Motor neuron (in vitro differentiated cells): ENCODE data around the gene DNAAF1. TPM values are rescaled to one million over a fixed set of nuclear protein-coding genes. Genes with fewer than 3 reads are reported as not detected.

Experiments
- ATAC-seq, 8 experiments: fragments of 200-7000 bp; cut with Tn5 transposase; replicated peaks in 6 of 8; 2 replicates each; pipeline ENCODE4 v1.8.0; 2021; ENCODE audit warnings: mild to moderate bottlenecking in 8 of 8, moderate library complexity in 8 of 8
- H3K27ac ChIP-seq, 2 donors: fragments of 250-450 bp; sonication (Bioruptor Pico); 2 replicates each; pipeline ENCODE4 v1.9.0; 2021; ENCODE audit warnings: antibody characterized with exemption in 2 of 2, mild to moderate bottlenecking in 2 of 2, moderate library complexity in 1 of 2
- H3K4me1 ChIP-seq, 2 donors: fragments of 250-450 bp; sonication (Bioruptor Pico); replicated peaks in 1 of 2; 2 replicates each; pipeline ENCODE4 v1.6.1; 2021; ENCODE audit warnings: antibody characterized with exemption in 2 of 2, mild to moderate bottlenecking in 2 of 2, moderate library complexity in 1 of 2
- H3K4me3 ChIP-seq, 5 donors: fragments of 250-450 bp; sonication (Bioruptor Pico); 2 replicates each; pipeline ENCODE4 v1.9.0; 2021; ENCODE audit warnings: antibody characterized with exemption in 5 of 5, mild to moderate bottlenecking in 5 of 5, moderate library complexity in 4 of 5
- WGBS, 10 experiments: fragments of 450-650 bp; shearing (Covaris generic); methylation state at CpG; one replicate each; pipeline ENCODE4 v1.0.0; 2022; 5-methylcytosine and 5-hydroxymethylcytosine counted together
- in situ Hi-C, 9 experiments: fragments of 400-800 bp; cut with MboI; loops; one replicate each; pipeline ENCODE4 v1.15.0; 2021; ENCODE audit warnings: low sequenced_read_pairs in 9 of 9, low pct_unique_long_range_greater_than_20kb in 2 of 9; ENCODE audit not compliant: unreplicated experiment in 9 of 9
- total RNA-seq, 8 experiments: library from RNA; unstranded; fragments of 300-600 nt; gene quantifications; 2 replicates each; pipeline versions ENCODE4 v1.2.3 to v1.2.4, GENCODE V29; 2022

DNAAF1 gene
- total RNA-seq, 8 experiments from 2014 or later = 0.36 to 17.7 (median 1.2) TPM

DNA sequence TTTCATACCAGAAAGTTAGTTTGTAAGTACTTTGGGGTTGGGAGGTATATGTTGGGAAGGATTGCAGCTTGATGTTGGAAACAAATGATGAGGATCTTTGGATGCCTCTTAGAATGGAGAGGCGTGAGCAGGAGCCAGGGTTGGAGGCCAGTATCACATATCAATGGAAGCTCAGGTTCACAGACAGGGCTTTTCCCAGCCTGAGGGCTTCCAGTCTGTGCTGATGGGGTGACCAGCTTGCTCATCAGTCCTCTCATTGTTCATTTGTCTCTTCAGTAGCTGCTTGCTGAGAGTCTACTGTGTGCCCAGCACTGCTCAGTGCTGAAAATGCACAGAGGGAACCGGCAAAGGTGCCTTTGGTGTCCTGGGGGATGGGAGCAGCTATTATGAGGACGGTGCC lies 5.8 kb downstream of the DNAAF1 start:
- ATAC-seq = peak in 2 of 8 experiments; percentile 20 to 45
- Histone ChIP-seq H3K27ac (no peak overlapping the region), H3K4me3 (no peak overlapping the region), H3K4me1 (no peaks in the 10 kb centered on the region)
- WGBS, 10 experiments = 17 to 100% (median 57%) methylated on average over 1 to 2 of the region's 3 CpGs; no CpG with 5 or more reads in 5 of the 10 experiments
- in situ Hi-C loops = no loop called here

DNA sequence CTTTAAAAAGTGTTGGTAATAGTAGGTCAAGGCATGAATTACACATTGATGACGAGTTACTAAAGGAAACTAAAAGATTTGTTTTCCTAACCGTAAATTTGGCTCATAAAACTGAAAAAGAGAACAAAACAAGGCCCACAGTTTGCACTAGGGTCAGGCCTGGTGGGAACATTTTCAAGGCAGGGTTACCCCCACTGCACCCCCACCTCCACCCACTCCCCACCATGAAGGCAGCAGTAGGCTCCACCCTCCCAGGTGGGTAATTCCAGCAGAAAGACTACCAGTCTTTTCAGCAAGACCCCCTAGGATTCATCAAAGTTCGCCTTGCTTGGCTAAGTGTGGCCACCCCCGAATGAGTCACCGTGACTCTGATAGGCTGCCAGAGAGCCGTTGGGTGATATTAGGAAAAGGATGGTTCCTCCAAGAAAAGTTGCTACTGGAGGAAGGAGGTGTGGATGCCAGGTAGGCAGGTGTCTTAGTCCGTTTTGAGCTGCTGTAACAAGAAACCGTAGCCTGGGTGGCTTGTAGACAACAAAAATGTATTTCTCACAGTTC lies 8.6 kb downstream of the DNAAF1 start:
- ATAC-seq = no peak
- in situ Hi-C loops = no loop called here
- Histone ChIP-seq H3K4me1 (no peaks in the 10 kb centered on the region), H3K27ac (no peak overlapping the region), H3K4me3 (no peak overlapping the region)
- 35 to 100% (median 75%) methylated on average over 1 to 7 of the region's 8 CpGs for WGBS, 10 experiments

DNA sequence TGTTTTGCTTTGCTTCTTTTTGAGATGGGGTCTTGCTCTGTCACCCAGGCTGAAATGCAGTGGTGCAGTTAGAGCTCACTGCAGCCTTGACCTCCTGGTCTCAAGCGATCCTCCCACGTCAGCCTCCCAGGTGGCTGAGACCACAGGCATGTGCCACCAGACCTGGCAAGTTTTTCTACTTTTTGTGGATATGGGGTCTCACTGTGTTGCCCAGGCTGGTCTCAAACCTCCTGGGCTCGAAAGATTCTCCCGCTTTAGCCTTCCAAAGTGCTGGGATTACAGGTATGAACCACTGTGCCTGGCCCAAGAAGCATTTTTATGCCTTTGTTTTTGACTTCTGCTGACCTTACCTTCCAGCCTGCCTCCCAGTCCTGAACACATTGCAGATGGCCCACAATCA lies 10.1 kb downstream of the DNAAF1 start:
- H3K27ac ChIP-seq = no peak overlapping the region
- in situ Hi-C loops = no loop called here
- H3K4me3 ChIP-seq = no peak overlapping the region
- H3K4me1 ChIP-seq = no peaks in the 10 kb centered on the region
- 58 to 100% (median 83%) methylated on average over 1 to 4 of the region's 4 CpGs; no CpG with 5 or more reads in 4 of the 10 experiments for WGBS, 10 experiments
- ATAC-seq = no peak

DNA sequence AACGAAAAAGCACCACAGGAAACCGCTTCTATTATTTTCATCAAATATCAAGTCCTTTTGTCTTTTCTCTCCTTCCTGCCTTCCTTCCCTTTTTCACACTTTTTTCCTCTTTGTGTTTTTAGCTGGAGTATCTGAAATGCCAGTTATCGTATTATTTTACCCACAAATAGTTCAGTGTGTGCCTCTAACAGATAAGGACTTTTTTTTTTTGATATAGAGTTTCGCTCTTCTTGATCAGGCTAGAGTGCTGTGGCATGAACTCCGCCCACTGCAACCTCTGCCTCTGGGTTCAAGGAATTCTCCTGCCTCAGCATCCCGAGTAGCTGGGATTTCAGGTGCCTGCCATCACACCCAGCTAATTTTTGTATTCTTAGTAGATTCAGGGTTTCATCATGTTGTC lies 10.7 kb downstream of the DNAAF1 start:
- no peaks in the 10 kb centered on the region for H3K4me1 ChIP-seq
- in situ Hi-C loops = no loop called here

GRCh38 chr16:84156342-84156784 lies 11.3 kb downstream of the DNAAF1 start:
- peak in 3 of 8 experiments; percentile 23 to 66 (median 62) for ATAC-seq
- H3K4me1 ChIP-seq = no peaks in the 10 kb centered on the region
- WGBS, 10 experiments = 0 to 100% (median 87%) methylated on average over 1 to 4 of the region's 5 CpGs; no CpG with 5 or more reads in 1 of the 10 experiments
- in situ Hi-C loops = no loop called here
- no peak overlapping the region for H3K4me3 ChIP-seq
- H3K27ac ChIP-seq = no peak overlapping the region

More for the DNA sequence above, 10.7 kb downstream of the DNAAF1 start:
- H3K27ac ChIP-seq = no peak overlapping the region
- no peak for ATAC-seq
- WGBS, 10 experiments = 72 to 100% (median 89%) methylated on average over 2 to 6 of the region's 6 CpGs
- no peak overlapping the region for H3K4me3 ChIP-seq

DNA sequence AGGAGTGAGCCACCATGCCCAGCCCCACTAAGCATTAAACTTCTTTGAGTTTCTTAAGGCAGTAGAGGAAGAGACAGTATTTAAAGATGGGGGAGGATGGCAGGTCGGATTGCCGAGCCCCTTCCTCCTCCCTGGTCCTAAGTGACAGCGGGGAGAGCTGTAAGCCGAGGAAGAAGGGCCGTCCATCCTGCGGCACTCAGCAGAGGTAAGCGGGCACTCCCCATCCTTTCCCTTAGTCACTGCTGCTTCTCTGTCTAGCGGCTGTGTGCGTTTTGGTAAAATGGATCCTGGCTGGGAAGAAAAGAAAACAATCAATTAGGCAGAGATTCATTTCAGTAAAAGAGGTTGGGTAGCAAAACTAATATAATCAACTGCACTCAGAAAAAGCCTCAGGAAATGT lies 13.9 kb downstream of the DNAAF1 start:
- no peaks in the 10 kb centered on the region for H3K4me1 ChIP-seq
- WGBS, 10 experiments = 0 to 80% (median 58%) methylated on average over 1 to 4 of the region's 9 CpGs; no CpG with 5 or more reads in 3 of the 10 experiments
- peak in 1 of 8 experiments; percentile 25 for ATAC-seq
- H3K27ac ChIP-seq = no peak overlapping the region
- in situ Hi-C loops = no loop called here
- no peak overlapping the region for H3K4me3 ChIP-seq

- in situ Hi-C loops = loop anchor here in 1 of 9 experiments (10.0 kb wide), 1 partner anchor 75 kb away; no protein-coding TSS in a partner anchor
- H3K27ac ChIP-seq = no peak overlapping the region
- ATAC-seq = no peak
- WGBS, 10 experiments = 0 to 89% (median 50%) methylated on average over 1 of the region's 1 CpG; no CpG with 5 or more reads in 1 of the 10 experiments
- no peak overlapping the region for H3K4me3 ChIP-seq
- no peaks in the 10 kb centered on the region for H3K4me1 ChIP-seq
Observed at GRCh38 chr16:84159800-84160199, 14.7 kb downstream of the DNAAF1 start.

- Histone ChIP-seq H3K4me3 (no peak overlapping the region), H3K4me1 (no peaks in the 10 kb centered on the region), H3K27ac (no peak overlapping the region)
- 45 to 100% (median 90%) methylated on average over 1 to 7 of the region's 10 CpGs; no CpG with 5 or more reads in 3 of the 10 experiments for WGBS, 10 experiments
- peak in 2 of 8 experiments; percentile 19 to 60 for ATAC-seq
- in situ Hi-C loops = loop anchor here in 1 of 9 experiments (10.0 kb wide), 1 partner anchor 76 kb away; no protein-coding TSS in a partner anchor
Observed at GRCh38 chr16:84161037-84161436, 15.9 kb downstream of the DNAAF1 start.

DNA sequence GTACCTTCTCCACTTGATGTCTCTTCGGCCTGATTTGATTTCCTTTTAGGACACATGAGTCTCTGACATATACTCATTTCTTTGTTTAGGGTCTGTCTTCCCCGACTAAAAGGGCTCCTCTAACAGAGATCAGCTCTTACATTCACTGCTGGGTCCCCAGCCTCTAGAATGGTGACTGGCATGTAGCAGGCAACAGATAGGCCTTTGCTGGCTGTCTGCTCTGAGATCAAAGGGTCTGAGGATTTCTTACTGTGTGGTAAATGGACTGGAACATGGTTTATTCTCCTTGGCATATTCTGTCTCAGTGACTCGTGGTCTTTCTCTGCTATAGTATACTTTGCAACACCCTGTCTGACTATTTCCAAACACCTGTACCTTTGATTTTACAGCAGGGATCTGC lies 16.7 kb downstream of the DNAAF1 start:
- WGBS, 10 experiments = 10 to 56% (median 42%) methylated on average over 2 to 3 of the region's 3 CpGs; no CpG with 5 or more reads in 3 of the 10 experiments

GRCh38 chr16:84165746-84166145 lies 20.6 kb downstream of the DNAAF1 start:
- 40 to 95% (median 80%) methylated on average over 1 to 7 of the region's 7 CpGs for WGBS, 10 experiments
- Histone ChIP-seq H3K27ac (no peak overlapping the region), H3K4me3 (no peak overlapping the region), H3K4me1 (no peaks in the 10 kb centered on the region)
- in situ Hi-C loops = loop anchor here in 1 of 9 experiments (10.0 kb wide), 1 partner anchor 81 kb away; no protein-coding TSS in a partner anchor
- ATAC-seq = no peak

More for the DNA sequence above, 16.7 kb downstream of the DNAAF1 start:
- in situ Hi-C loops = loop anchor here in 1 of 9 experiments (10.0 kb wide), 1 partner anchor 77 kb away; no protein-coding TSS in a partner anchor
- no peak overlapping the region for H3K4me3 ChIP-seq
- H3K4me1 ChIP-seq = no peaks in the 10 kb centered on the region
- no peak overlapping the region for H3K27ac ChIP-seq
- no peak for ATAC-seq

GRCh38 chr16:84166796-84167695 lies 21.9 kb downstream of the DNAAF1 start:
- H3K4me1 ChIP-seq = no peaks in the 10 kb centered on the region
- no peak overlapping the region for H3K27ac ChIP-seq
- 54 to 93% (median 80%) methylated on average over 2 to 7 of the region's 13 CpGs; no CpG with 5 or more reads in 3 of the 10 experiments for whole genome bisulfite sequencing, 10 experiments
- in situ Hi-C loops = loop anchor here in 1 of 9 experiments (10.0 kb wide), 1 partner anchor 82 kb away; no protein-coding TSS in a partner anchor
- ATAC-seq = no peak
- H3K4me3 ChIP-seq = no peak overlapping the region

DNA sequence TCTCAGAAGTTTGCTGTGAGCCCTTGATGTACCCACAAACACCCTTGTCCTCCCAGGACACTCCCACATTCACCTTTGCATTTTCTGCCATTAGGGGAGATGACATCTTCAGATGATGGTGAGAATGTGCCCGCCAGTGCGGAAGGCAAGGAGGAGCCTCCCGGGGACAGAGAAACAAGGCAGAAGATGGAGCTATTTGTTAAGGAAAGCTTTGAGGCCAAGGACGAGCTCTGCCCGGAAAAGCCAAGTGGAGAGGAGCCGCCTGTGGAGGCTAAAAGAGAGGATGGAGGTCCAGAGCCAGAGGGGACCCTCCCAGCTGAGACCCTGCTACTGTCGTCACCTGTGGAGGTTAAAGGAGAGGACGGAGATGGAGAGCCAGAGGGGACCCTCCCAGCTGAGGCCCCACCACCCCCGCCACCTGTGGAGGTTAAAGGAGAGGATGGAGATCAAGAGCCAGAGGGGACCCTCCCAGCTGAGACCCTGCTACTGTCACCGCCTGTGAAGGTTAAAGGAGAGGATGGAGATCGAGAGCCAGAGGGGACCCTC lies 24.7 kb downstream of the DNAAF1 start:
- in situ Hi-C loops = loop anchor here in 1 of 9 experiments (10.0 kb wide), 1 partner anchor 85 kb away; no protein-coding TSS in a partner anchor
- ATAC-seq = no peak
- Histone ChIP-seq H3K4me1 (no peaks in the 10 kb centered on the region), H3K4me3 (no peak overlapping the region), H3K27ac (no peak overlapping the region)
- WGBS, 10 experiments = 40 to 100% (median 69%) methylated on average over 1 to 7 of the region's 11 CpGs; no CpG with 5 or more reads in 4 of the 10 experiments
